ENCODE data around the gene CBFB. TPM values are rescaled to one million over a fixed set of nuclear protein-coding genes. Genes with fewer than 3 reads are reported as not detected.
A peak's percentile ranks its signal among the peaks of the same experiment; 100 is the strongest.

CBFB gene
- total RNA-seq, 1 donor from 2014 or later, result 86.6 TPM

- DNase-seq (ENCODE audit: low spot score, unreplicated experiment), result no peak
- H3K9me3 Mint-ChIP-seq (ENCODE audit: low read depth), result no peaks in the 10 kb centered on the region
These were observed 11.6 kb upstream of the CBFB start for GRCh38 chr16:67017421-67017750.

GRCh38 chr16:67017810-67018488, 11.0 kb upstream of the CBFB start:
- no peaks in the 10 kb centered on the region for H3K9me3 Mint-ChIP-seq (ENCODE audit: low read depth)
- H3K27me3 Mint-ChIP-seq, result peaks cover 30% of the 10 kb centered on the region
- no peak overlapping the region for H3K27ac Mint-ChIP-seq
- no peaks in the 10 kb centered on the region for H3K36me3 Mint-ChIP-seq (ENCODE audit: insufficient read depth)
- no peak overlapping the region for H3K4me3 Mint-ChIP-seq (ENCODE audit: low read depth)
- TF ChIP-seq, protein P1, sequence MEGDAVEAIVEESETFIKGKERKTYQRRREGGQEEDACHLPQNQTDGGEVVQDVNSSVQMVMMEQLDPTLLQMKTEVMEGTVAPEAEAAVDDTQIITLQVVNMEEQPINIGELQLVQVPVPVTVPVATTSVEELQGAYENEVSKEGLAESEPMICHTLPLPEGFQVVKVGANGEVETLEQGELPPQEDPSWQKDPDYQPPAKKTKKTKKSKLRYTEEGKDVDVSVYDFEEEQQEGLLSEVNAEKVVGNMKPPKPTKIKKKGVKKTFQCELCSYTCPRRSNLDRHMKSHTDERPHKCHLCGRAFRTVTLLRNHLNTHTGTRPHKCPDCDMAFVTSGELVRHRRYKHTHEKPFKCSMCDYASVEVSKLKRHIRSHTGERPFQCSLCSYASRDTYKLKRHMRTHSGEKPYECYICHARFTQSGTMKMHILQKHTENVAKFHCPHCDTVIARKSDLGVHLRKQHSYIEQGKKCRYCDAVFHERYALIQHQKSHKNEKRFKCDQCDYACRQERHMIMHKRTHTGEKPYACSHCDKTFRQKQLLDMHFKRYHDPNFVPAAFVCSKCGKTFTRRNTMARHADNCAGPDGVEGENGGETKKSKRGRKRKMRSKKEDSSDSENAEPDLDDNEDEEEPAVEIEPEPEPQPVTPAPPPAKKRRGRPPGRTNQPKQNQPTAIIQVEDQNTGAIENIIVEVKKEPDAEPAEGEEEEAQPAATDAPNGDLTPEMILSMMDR (IDR thresholded peaks at IDR 0.05; ENCODE audit: unreplicated experiment), result peak; percentile 88
- peaks cover 8% of the 10 kb centered on the region for H3K4me1 Mint-ChIP-seq (ENCODE audit: low read depth)
- peak; percentile 78 for DNase-seq (ENCODE audit: low spot score, unreplicated experiment)

More at GRCh38 chr16:67017421-67017750, 11.6 kb upstream of the CBFB start:
- Mint-ChIP-seq H3K27ac (no peak overlapping the region), H3K4me1 (ENCODE audit: low read depth) (peaks cover 3% of the 10 kb centered on the region), H3K27me3 (peaks cover 31% of the 10 kb centered on the region), H3K4me3 (ENCODE audit: low read depth) (no peak overlapping the region), H3K36me3 (ENCODE audit: insufficient read depth) (no peaks in the 10 kb centered on the region)
- TF ChIP-seq, protein P1 (IDR thresholded peaks at IDR 0.05; ENCODE audit: unreplicated experiment), result no peak

GRCh38 chr16:67019171-67019570, 9.8 kb upstream of the CBFB start:
- peaks cover 12% of the 10 kb centered on the region for H3K4me1 Mint-ChIP-seq (ENCODE audit: low read depth)
- H3K27ac Mint-ChIP-seq, result no peak overlapping the region
- peaks cover 23% of the 10 kb centered on the region for H3K27me3 Mint-ChIP-seq
- no peak overlapping the region for H3K4me3 Mint-ChIP-seq (ENCODE audit: low read depth)
- H3K36me3 Mint-ChIP-seq (ENCODE audit: insufficient read depth), result no peaks in the 10 kb centered on the region
- H3K9me3 Mint-ChIP-seq (ENCODE audit: low read depth), result no peaks in the 10 kb centered on the region
- TF ChIP-seq, protein P1 (IDR thresholded peaks at IDR 0.05; ENCODE audit: unreplicated experiment), result no peak
- DNase-seq (ENCODE audit: low spot score, unreplicated experiment), result no peak

GRCh38 chr16:67021321-67021720, 7.6 kb upstream of the CBFB start:
- H3K4me3 Mint-ChIP-seq (ENCODE audit: low read depth), result no peak overlapping the region
- H3K36me3 Mint-ChIP-seq (ENCODE audit: insufficient read depth), result no peaks in the 10 kb centered on the region
- no peak overlapping the region for H3K27ac Mint-ChIP-seq
- TF ChIP-seq, protein P1 (IDR thresholded peaks at IDR 0.05; ENCODE audit: unreplicated experiment), result no peak
- H3K4me1 Mint-ChIP-seq (ENCODE audit: low read depth), result peaks cover 22% of the 10 kb centered on the region
- peaks cover 4% of the 10 kb centered on the region for H3K27me3 Mint-ChIP-seq
- DNase-seq (ENCODE audit: low spot score, unreplicated experiment), result no peak
- no peaks in the 10 kb centered on the region for H3K9me3 Mint-ChIP-seq (ENCODE audit: low read depth)

- Mint-ChIP-seq H3K27me3 (peaks cover under 1% of the 10 kb centered on the region), H3K4me3 (ENCODE audit: low read depth) (no peak overlapping the region), H3K36me3 (ENCODE audit: insufficient read depth) (no peaks in the 10 kb centered on the region), H3K4me1 (ENCODE audit: low read depth) (peaks cover 22% of the 10 kb centered on the region), H3K9me3 (ENCODE audit: low read depth) (no peaks in the 10 kb centered on the region), H3K27ac (peak overlapping the region; percentile 67)
- TF ChIP-seq, protein P1 (IDR thresholded peaks at IDR 0.05; ENCODE audit: unreplicated experiment), result no peak
- DNase-seq (ENCODE audit: low spot score, unreplicated experiment), result no peak
These were observed 6.3 kb upstream of the CBFB start for GRCh38 chr16:67022531-67023214.
